ENCODE measurements around the gene TRAPPC12.
"Not testable (repeated sequence)": the region's sequence is repeated elsewhere in the genome, so short reads cannot be mapped to it uniquely, and the experiment has no call there.

Gene TRAPPC12

DNA sequence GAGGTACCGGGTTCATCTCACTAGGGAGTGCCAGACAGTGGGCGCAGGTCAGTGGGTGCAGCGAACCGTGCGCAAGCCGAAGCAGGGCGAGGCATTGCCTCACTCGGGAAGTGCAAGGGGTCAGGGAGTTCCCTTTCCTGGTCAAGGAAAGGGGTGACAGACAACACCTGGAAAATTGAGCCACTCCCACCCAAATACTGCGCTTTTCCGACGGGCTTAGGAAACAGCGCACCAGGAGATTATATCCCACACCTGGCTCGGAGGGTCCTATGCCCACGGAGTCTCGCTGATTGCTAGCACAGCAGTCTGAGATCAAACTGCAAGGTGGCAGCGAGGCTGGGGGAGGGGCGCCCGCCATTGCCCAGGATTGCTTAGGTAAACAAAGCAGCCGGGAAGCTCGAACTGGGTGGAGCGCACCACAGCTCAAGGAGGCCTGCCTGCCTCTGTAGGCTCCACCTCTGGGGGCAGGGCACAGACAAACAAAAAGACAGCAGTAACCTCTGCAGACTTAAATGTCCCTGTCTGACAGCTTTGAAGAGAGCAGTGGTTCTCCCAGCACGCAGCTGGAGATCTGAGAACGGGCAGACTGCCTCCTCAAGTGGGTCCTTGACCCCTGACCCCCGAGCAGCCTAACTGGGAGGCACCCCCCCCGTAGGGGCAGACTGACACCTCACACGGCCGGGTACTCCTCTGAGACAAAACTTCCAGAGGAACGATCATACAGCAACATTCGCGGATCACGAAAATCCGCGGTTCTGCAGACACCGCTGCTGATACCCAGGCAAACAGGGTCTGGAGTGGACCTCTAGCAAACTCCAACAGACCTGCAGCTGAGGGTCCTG, 9.9 kb upstream of the TRAPPC12 start:
- DNase-seq, result not testable (repeated sequence)

DNA sequence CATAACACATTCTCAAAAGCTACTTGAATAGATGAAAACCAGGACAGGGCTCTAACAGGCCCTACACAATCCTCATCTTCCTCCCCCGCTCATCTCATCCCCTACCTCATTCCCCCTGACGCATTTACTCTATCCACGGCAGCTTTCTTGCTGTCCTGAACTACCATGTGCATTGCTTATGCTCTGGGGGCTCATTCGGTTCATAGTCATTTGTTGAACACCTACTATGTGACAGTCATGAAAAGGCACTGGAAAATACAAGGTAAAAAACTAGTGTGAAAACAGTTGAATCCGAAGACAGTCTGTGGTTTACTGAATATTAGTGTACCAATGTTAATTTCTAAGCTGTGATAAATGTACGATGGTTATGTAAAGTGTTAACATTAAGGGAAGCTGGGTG, 2.7 kb upstream of the TRAPPC12 start:
- no peak for DNase-seq

GRCh38 chr2:3377279-3377611, 2.2 kb upstream of the TRAPPC12 start:
- DNase-seq, result no peak

- DNase-seq, result peak; percentile 99
Observed at GRCh38 chr2:3377612-3378432, 1.7 kb upstream of the TRAPPC12 start, which contains the start of gene EIPR1. TSS of gene EIPR1 (minus strand) at chr2:3377818. CDS start at chr2:3377689, 129 bp downstream.

DNA sequence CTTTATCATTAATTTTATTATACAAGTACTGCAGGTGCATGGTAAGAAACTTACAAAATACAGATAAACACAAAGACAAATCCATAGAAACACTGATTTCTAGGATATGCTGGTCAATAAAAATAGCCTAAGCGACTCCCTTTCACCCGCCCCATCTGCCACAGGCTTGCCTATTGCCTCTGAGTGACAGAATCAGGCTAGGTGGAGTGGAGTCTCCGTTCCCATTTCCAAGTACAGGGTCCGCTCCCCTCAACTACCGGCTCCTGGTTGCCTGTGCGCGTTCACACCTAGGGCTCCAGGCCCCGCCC, 201 bp upstream of the TRAPPC12 start:
- no peak for DNase-seq

DNA sequence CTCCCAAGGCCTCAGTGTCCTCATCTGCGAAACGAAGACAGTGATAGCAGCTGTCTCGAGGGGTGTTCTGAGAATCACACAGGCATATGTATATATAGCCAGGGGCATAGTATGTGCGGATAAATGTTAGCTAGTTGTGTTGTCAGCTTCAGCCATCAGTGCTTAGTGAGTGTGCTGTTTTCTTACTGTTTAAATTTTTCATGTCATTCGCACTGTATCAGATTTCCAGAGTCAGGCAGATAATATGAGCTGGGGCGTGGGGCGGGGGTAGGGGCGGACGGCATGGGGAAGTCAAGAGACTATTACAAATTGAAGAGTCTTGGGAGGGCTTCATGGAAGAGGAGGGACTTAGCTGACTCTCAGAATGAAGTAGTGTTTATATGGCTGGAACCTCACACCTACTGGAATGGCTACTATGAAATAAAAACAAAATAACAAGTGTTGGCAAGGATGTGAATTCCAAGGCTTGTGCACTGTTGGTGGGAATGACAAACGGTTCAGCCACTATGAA, 7.0 kb downstream of the TRAPPC12 start:
- no peak for DNase-seq

DNA sequence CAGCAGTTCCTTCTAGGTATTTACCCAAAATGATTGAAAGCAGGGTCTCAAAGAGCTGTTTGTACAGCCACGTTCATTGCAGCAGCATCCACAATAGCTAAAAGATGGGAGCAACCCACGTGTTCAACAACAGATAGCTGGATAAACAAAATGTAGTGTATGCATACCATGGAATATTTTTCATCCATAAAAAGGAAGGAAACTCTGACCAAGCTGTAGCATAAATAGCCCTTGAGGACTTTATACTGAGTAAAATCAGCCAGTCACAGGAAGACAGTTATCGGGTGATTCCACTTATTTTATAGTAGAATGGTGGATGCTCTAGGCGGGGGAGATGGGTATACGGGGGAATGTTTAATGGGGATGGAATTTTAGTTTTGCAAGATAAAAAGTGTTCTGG, 7.5 kb downstream of the TRAPPC12 start:
- no peak for DNase-seq

GRCh38 chr2:3387644-3388411, 8.3 kb downstream of the TRAPPC12 start:
- DNase-seq, result no peak

- DNase-seq, result no peak
Observed at GRCh38 chr2:3388412-3388738, 8.9 kb downstream of the TRAPPC12 start.

DNA sequence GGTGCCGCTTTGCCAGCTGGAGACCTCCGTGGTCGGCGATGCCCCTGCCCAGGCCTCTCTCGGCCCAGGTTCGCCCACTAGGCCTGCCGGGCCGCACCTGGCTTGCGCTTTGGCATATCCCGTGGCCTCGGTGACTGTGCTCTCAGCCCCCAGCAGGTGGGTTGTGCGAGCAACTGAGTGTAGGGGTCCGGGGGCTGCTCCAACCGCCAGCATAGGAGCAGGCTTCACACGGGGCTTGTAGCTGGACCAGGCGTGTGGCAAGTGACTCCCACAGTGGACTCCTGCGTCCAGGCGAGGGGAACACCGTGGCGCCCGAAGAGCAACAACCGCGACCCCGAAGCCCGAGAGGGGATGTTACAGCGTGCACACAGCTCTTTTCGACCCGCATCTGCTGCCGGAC, 9.7 kb downstream of the TRAPPC12 start:
- DNase-seq, result no peak

DNA sequence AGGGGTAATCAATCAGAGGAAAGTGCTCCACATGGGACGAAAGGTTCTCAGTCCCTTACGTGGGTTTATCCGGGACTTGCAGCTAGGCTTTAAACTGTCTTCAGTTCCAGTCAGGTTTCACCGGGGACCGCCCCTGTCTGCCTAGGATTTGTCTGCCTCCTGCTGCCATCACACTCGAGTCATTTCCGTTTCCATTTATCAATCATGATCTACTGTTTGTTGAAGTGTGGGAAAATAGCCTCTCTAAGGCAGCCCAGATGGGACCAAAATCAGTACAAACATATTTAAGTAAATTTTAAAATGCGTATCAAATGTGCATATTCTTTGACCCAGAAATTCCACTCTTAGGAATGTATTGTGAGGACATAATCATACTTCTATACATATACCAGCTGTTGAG, 10.5 kb downstream of the TRAPPC12 start:
- DNase-seq, result no peak

GRCh38 chr2:3392216-3392615, 12.7 kb downstream of the TRAPPC12 start:
- no peak for DNase-seq

DNA sequence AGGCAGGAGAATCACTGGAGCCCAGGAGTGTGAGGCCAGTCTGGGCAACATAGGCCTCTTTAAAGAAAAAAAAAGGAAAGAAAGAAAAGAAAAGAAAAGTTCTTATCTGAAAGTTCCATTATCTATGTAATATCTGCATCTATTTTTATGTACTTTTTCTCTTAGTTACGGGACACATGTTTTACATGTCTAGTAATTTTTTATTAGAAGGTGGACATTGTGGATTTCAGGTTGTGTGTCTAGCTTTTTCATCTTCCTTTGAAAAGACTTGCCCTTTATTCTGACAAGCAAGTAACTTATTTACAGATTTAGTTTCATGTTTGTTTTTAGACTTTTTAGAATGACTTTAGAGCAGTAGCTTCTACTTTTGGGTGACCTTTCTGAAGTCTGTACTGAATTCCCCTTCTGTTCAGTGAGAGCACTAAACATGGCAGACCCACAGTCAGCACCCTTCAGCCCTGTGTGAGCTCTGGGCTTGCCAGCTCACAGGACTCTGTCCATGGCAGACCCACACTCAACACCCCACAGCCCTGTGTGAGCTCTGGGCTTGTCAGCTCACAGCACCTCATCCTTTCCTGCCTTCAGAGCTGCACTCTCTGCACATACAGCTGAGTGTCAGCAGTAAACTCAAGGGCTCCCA, 17.5 kb downstream of the TRAPPC12 start:
- DNase-seq, result no peak

DNA sequence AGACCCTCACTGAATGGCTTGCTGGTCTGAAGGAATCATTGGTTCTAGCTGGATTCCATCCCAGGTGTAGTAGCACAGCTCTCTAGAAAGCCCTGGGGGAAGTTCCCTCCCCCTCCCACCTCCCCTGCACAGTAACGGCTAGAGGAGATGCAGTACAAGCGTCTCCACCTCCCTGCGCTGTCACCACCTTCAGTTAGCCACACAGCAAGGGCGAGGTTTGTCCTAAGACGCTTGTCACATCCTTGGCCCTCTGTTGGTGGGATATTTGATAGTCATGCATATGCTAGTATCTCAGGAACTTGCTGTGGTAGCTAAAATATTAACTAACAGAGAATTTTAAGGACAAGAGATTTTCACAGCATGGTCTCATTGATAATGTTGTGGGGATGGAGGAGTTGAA, 19.4 kb downstream of the TRAPPC12 start:
- DNase-seq, result no peak

- DNase-seq, result no peak
Observed at GRCh38 chr2:3399381-3399780, 19.9 kb downstream of the TRAPPC12 start.

GRCh38 chr2:3399829-3400228, 20.3 kb downstream of the TRAPPC12 start:
- DNase-seq, result peak; percentile 59

DNA sequence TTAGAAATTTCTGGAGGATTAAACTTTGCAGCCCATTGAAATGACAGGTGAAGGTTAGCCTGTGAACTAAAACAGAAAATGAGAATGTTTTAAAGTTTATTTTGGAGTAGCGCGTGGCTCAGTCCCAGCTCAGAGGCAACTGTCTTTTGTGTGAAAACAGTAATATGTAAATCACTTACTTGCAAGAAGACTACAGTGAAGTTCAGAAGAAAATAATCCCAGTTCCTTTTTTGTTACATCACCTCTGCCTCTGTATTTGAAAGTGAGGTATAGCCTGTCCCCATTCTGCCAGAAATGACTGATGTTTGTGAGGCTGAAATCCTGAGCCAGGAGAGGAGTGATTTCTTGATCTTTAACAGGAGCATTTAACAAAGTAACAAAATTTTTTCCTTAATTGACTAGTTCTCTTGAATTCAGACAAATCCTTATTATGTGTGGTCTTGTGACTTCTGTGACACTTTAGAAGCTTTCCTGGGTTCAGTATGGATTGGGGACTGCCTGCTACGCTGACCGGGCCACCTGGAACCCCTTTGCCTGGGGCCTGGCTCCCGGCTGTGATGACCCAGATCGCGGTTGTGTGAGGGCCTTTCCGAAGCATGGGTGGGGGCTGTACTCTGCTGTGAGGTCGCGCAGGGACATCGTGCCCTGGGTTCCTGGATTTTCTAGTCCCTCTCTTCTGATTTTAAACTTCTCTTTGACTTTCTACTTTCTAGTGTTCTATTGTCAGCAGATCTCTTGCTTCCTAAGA, 24.3 kb downstream of the TRAPPC12 start:
- no peak for DNase-seq

DNA sequence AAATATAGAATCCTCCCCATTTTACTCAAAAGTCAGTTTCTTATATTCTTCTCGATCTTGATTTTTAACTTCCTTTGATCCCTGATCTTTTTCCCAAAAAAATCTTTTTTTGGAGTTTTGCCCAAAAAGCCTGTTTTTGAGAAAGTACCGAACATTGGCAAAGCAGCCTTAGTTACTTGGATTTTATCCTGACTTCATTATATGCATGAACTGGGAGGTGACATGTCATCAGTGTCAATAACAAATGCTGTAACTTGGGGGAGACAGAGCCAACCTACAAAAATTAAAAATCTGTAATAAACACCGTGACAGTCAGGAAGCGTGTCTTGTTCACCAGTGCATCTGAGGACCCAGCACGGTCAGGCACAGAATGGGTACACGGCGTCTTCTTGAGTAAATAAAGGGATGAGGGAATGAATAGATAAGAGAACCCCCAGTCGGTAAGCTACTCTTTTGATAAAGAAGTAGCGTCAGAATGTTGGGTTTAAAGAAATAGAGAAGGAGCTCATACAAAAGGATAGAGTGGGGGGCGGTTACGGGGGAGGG, 24.9 kb downstream of the TRAPPC12 start:
- DNase-seq, result no peak

- no peak for DNase-seq
Observed at GRCh38 chr2:3405307-3405706, 25.8 kb downstream of the TRAPPC12 start.

DNA sequence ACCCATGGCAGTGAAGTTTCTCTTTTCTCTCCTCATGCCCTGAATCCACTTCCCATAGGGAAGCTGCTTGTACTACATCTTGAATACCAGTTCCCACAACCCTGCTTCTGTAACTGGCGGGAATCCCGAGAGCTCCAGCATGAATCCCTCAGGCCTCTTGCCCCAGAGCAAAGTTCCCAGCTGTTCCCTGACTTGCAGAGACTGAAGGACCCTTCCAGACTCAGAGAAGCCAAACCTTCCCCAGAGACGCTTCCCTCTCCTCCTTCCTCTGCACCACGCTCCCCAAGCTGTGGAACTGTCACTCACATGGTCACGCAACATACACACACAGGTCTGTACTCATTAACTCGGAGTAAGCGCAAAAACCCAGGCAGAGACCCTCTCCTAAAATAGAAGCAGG, 26.4 kb downstream of the TRAPPC12 start:
- no peak for DNase-seq

DNA sequence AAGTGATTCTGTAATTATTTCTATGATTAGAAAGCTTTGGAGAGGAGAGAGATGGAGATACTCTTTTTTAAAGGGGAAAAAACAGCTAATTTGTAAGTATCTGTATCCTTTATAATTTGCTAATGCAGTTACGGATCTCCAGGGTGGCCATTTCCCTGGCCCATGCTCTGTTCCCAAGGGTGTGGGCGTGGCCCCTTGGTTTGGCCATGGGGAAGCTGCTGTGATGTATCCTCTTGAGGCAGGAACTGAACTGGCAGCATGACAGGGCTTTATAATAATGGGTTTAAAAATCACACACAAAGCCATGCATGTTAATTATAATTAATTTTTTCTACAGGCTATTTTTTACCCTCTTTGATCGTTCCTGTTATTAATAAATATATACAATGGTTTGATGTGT, 27.0 kb downstream of the TRAPPC12 start:
- DNase-seq, result no peak

GRCh38 chr2:3408781-3409180, 29.3 kb downstream of the TRAPPC12 start:
- DNase-seq, result no peak
